Muscle layer of colon (tissue), 2 donors: Measurements from ENCODE around the gene TIMM23.
A peak's percentile ranks its signal among the peaks of the same experiment; 100 is the strongest.

ENCODE experiments used
- H3K27ac ChIP-seq: one replicate; pipeline ENCODE4 v1.7.0; 2013; ENCODE audit warnings: low read depth, mild to moderate bottlenecking, low read length, moderate library complexity
- H3K27me3 ChIP-seq, 2 donors: one replicate each; pipeline ENCODE4 v1.7.0; 2013; ENCODE audit warnings: low read length in 2 of 2, mild to moderate bottlenecking in 2 of 2; ENCODE audit not compliant: insufficient read depth in 2 of 2, control insufficient read depth in 1 of 2
- H3K36me3 ChIP-seq: one replicate; pipeline ENCODE4 v1.7.0; 2013; ENCODE audit warnings: mild to moderate bottlenecking, low read length; ENCODE audit not compliant: insufficient read depth
- H3K4me1 ChIP-seq: one replicate; pipeline ENCODE4 v1.7.0; 2013; ENCODE audit warnings: mild to moderate bottlenecking, low read length; ENCODE audit not compliant: insufficient read depth
- H3K4me3 ChIP-seq, 2 donors: one replicate each; pipeline ENCODE4 v1.7.0; 2013; ENCODE audit warnings: low read length in 2 of 2, low read depth in 1 of 2, mild to moderate bottlenecking in 1 of 2, moderate library complexity in 1 of 2
- H3K9ac ChIP-seq: one replicate; pipeline ENCODE4 v1.7.0; 2013; ENCODE audit warnings: low read length
- H3K9me3 ChIP-seq: one replicate; pipeline ENCODE4 v1.7.0; 2013; ENCODE audit warnings: mild to moderate bottlenecking, low read length
- donor health status: abdominal sarcoma.
- donor health status: Adenocarcinoma of cecum.

The TIMM23 gene

GRCh38 chr10:46014683-46015405 is 42.6 kb downstream of the TIMM23 start:
- Histone ChIP-seq H3K4me3 (no peak overlapping the region), H3K9ac (no peak overlapping the region), H3K36me3 (peaks cover 59% of the 10 kb centered on the region), H3K4me1 (peaks cover 21% of the 10 kb centered on the region), H3K27ac (no peak overlapping the region), H3K9me3 (no peaks in the 10 kb centered on the region), H3K27me3 (no peaks in the 10 kb centered on the region)

- Histone ChIP-seq H3K27ac (no peak overlapping the region), H3K36me3 (peaks cover 46% of the 10 kb centered on the region)
Observed at GRCh38 chr10:46016190-46016589, 43.9 kb downstream of the TIMM23 start.

GRCh38 chr10:46016811-46017210 is 44.5 kb downstream of the TIMM23 start:
- Histone ChIP-seq H3K27me3 (no peaks in the 10 kb centered on the region), H3K27ac (no peak overlapping the region), H3K9ac (no peak overlapping the region), H3K36me3 (peaks cover 40% of the 10 kb centered on the region), H3K4me1 (peaks cover 26% of the 10 kb centered on the region), H3K9me3 (no peaks in the 10 kb centered on the region), H3K4me3 (no peak overlapping the region)

More at GRCh38 chr10:46016190-46016589, 43.9 kb downstream of the TIMM23 start:
- H3K4me1 ChIP-seq, result peaks cover 26% of the 10 kb centered on the region
- H3K4me3 ChIP-seq, result no peak overlapping the region
- no peaks in the 10 kb centered on the region for H3K27me3 ChIP-seq
- no peaks in the 10 kb centered on the region for H3K9me3 ChIP-seq
- H3K9ac ChIP-seq, result no peak overlapping the region

- Histone ChIP-seq H3K27me3 (no peaks in the 10 kb centered on the region), H3K9me3 (no peaks in the 10 kb centered on the region), H3K4me3 (no peak overlapping the region), H3K4me1 (peaks cover 26% of the 10 kb centered on the region), H3K36me3 (peaks cover 33% of the 10 kb centered on the region), H3K27ac (no peak overlapping the region), H3K9ac (no peak overlapping the region)
Observed at GRCh38 chr10:46017733-46018132, 45.4 kb downstream of the TIMM23 start.

- Histone ChIP-seq H3K4me1 (peaks cover 28% of the 10 kb centered on the region), H3K4me3 (no peak overlapping the region), H3K27me3 (no peaks in the 10 kb centered on the region), H3K9ac (no peak overlapping the region), H3K36me3 (peaks cover 24% of the 10 kb centered on the region), H3K9me3 (no peaks in the 10 kb centered on the region), H3K27ac (no peak overlapping the region)
Observed at GRCh38 chr10:46018453-46019176, 46.3 kb downstream of the TIMM23 start.

GRCh38 chr10:46019177-46019528 is 46.9 kb downstream of the TIMM23 start:
- no peak overlapping the region for H3K4me3 ChIP-seq
- peaks cover 19% of the 10 kb centered on the region for H3K36me3 ChIP-seq
- H3K4me1 ChIP-seq, result peaks cover 32% of the 10 kb centered on the region
- H3K9me3 ChIP-seq, result no peaks in the 10 kb centered on the region
- no peak overlapping the region for H3K27ac ChIP-seq
- no peaks in the 10 kb centered on the region for H3K27me3 ChIP-seq
- no peak overlapping the region for H3K9ac ChIP-seq

GRCh38 chr10:46019569-46020343 is 47.5 kb downstream of the TIMM23 start:
- no peaks in the 10 kb centered on the region for H3K27me3 ChIP-seq
- no peak overlapping the region for H3K4me3 ChIP-seq
- no peaks in the 10 kb centered on the region for H3K9me3 ChIP-seq
- H3K36me3 ChIP-seq, result peaks cover 13% of the 10 kb centered on the region
- peak overlapping the region; percentile 36 for H3K27ac ChIP-seq
- peaks cover 38% of the 10 kb centered on the region for H3K4me1 ChIP-seq
- no peak overlapping the region for H3K9ac ChIP-seq

GRCh38 chr10:46020344-46020657 is 48.0 kb downstream of the TIMM23 start:
- peak overlapping the region; percentile 36 for H3K27ac ChIP-seq
- H3K9me3 ChIP-seq, result no peaks in the 10 kb centered on the region
- H3K4me3 ChIP-seq, result no peak overlapping the region
- no peak overlapping the region for H3K9ac ChIP-seq
- H3K36me3 ChIP-seq, result peaks cover 9% of the 10 kb centered on the region
- H3K27me3 ChIP-seq, result no peaks in the 10 kb centered on the region
- H3K4me1 ChIP-seq, result peaks cover 44% of the 10 kb centered on the region

GRCh38 chr10:46022978-46023702 is 50.9 kb downstream of the TIMM23 start:
- peaks cover 64% of the 10 kb centered on the region for H3K4me1 ChIP-seq
- H3K36me3 ChIP-seq, result no peaks in the 10 kb centered on the region
- peak overlapping the region; percentile 25 for H3K9ac ChIP-seq
- no peaks in the 10 kb centered on the region for H3K9me3 ChIP-seq
- no peaks in the 10 kb centered on the region for H3K27me3 ChIP-seq
- H3K27ac ChIP-seq, result no peak overlapping the region
- H3K4me3 ChIP-seq, result peak overlapping the region; percentile 39 to 62

GRCh38 chr10:46024948-46025347 is 52.7 kb downstream of the TIMM23 start:
- peak overlapping the region; percentile 19 for H3K9ac ChIP-seq
- H3K27me3 ChIP-seq, result no peaks in the 10 kb centered on the region
- no peak overlapping the region for H3K4me3 ChIP-seq
- H3K27ac ChIP-seq, result no peak overlapping the region
- H3K4me1 ChIP-seq, result peaks cover 64% of the 10 kb centered on the region
- H3K36me3 ChIP-seq, result no peaks in the 10 kb centered on the region
- H3K9me3 ChIP-seq, result no peaks in the 10 kb centered on the region

GRCh38 chr10:46025406-46025805 is 53.1 kb downstream of the TIMM23 start:
- H3K9ac ChIP-seq, result peak overlapping the region; percentile 19
- H3K4me3 ChIP-seq, result no peak overlapping the region
- no peaks in the 10 kb centered on the region for H3K36me3 ChIP-seq
- H3K27ac ChIP-seq, result no peak overlapping the region
- no peaks in the 10 kb centered on the region for H3K27me3 ChIP-seq
- H3K4me1 ChIP-seq, result peaks cover 60% of the 10 kb centered on the region
- H3K9me3 ChIP-seq, result no peaks in the 10 kb centered on the region
